C4-2B (cell line): ENCODE results near the gene ZWINT.

ENCODE experiments used
- ZFX ChIP-seq: fragments of 450-650 bp; IDR thresholded peaks from 2 replicates; pipeline ENCODE4 v1.6.1; 2017
- TF ChIP-seq, protein P1 (sequence below): fragments of 450-650 bp; conservative IDR thresholded peaks from 2 replicates; pipeline ENCODE4 v1.5.1; 2017; ENCODE audit warnings: mild to moderate bottlenecking

DNA sequence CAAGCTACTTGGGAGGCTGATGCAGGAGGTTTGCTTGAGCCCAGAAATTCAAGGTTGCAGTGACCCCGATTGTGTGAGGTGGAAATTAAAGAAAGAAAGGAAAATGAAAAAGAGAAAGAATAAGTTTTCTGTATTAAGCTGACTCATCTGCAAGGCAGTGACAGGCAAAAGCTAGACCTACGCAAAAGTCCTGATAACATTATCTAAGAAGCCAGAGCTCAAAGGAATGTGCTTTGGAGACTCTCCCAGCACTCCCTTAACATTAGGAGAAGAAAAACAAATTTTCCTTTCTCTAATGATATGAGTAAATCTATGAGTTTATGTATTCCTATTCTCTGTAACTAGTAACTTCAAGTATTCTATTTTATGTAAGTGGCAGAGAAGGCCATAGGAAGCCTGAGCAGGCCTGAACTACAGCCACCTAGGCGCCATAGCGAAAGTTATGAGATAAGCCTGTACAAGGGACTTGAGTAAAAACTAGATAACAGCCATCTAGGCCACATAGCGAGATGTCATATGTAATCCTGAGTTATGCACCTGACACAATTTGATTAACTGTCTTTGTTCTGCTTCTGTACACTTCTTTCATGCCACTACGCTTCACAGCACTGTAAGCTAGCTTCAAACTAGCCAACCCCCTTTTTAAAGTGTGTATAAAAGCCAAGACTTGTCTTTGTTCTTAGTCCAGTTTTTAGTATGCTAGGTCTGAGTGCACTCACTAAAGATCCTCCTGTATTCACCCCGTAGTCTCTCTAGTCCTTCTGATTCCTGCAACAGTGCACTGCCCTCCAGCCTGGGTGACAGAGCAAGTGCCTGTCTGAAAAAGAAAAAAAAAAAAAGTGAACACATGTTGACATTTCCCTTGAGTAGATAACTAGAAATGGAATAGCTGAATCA lies 9.4 kb upstream of the ZWINT start:
- TF ChIP-seq, protein P1, sequence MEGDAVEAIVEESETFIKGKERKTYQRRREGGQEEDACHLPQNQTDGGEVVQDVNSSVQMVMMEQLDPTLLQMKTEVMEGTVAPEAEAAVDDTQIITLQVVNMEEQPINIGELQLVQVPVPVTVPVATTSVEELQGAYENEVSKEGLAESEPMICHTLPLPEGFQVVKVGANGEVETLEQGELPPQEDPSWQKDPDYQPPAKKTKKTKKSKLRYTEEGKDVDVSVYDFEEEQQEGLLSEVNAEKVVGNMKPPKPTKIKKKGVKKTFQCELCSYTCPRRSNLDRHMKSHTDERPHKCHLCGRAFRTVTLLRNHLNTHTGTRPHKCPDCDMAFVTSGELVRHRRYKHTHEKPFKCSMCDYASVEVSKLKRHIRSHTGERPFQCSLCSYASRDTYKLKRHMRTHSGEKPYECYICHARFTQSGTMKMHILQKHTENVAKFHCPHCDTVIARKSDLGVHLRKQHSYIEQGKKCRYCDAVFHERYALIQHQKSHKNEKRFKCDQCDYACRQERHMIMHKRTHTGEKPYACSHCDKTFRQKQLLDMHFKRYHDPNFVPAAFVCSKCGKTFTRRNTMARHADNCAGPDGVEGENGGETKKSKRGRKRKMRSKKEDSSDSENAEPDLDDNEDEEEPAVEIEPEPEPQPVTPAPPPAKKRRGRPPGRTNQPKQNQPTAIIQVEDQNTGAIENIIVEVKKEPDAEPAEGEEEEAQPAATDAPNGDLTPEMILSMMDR: no peak
- no peak for TF ChIP-seq ZFX
